Measurements from ENCODE around the gene CDCA7.
A peak's percentile ranks its signal among the peaks of the same experiment; 100 is the strongest.

CDCA7 gene

DNA sequence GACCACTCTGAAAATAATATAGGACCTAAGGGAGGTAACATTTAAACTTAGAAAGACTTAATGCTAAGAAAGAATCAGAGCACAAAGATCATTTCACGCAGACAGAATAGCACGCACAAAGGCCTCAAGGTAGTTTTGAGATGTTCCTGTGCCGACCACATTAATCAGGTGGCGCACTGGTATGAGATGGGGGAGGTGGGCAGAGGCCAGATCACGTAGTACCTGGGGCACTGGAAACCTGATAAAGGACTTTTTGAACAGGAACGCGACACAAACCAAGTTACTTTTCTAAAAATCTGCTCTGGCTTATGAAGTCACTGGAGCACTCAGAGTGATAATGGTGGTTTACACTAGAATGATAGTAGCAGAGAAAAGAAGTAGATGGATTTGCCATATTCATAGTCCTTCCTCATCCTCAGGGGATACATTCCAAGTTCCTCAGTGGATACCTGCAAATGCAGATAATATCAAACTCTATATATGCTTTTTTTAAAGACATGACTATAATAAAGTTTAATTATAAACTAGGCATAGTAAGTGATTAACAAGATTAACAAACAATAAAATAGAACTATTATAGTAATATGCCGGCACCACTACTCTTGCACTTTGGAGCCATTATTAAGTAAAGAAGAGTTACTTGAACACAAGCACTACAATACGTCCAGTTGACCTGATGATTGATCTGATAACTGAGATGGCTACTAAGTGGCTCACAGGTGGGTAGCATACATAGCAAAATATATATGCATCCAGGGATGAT is 42.6 kb upstream of the CDCA7 start:
- H2BK15ac ChIP-seq (ENCODE audit: low read depth, poor library complexity, severe bottlenecking), result no peak overlapping the region
- WGBS, result 88% methylated on average over 9 of the region's 9 CpGs
- no peak overlapping the region for H2BK12ac ChIP-seq (ENCODE audit: low read length in 2 of 2)
- no peaks in the 10 kb centered on the region for H3K27me3 ChIP-seq (ENCODE audit: control insufficient read depth in 1 of 2, insufficient read depth in 1 of 2, low read length in 2 of 2)
- H3K27ac ChIP-seq (ENCODE audit: low read length, poor library complexity, severe bottlenecking), result no peak overlapping the region
- no peak overlapping the region for H4K8ac ChIP-seq (ENCODE audit: low read length)
- H2AFZ ChIP-seq (ENCODE audit: low read depth, low read length), result no peak overlapping the region
- H3K18ac ChIP-seq (ENCODE audit: low read depth in 1 of 2, low read length in 2 of 2), result no peak overlapping the region
- no peak overlapping the region for H3K4me2 ChIP-seq (ENCODE audit: low read length, poor library complexity, severe bottlenecking)
- no peak overlapping the region for H3K4me3 ChIP-seq (ENCODE audit: insufficient read depth in 1 of 2, low read depth in 1 of 2, low read length in 2 of 2)
- no peak for DNase-seq
- H2BK120ac ChIP-seq (ENCODE audit: low read depth, low read length), result no peak overlapping the region
- H2AK5ac ChIP-seq (ENCODE audit: low read length, severe bottlenecking), result no peak overlapping the region
- no peaks in the 10 kb centered on the region for H3K36me3 ChIP-seq (ENCODE audit: control insufficient read depth in 1 of 2, insufficient read depth in 2 of 2, low read depth in 1 of 2, low read length in 2 of 2)
- H3K79me1 ChIP-seq (replicated peaks; ENCODE audit: low read length, poor library complexity, severe bottlenecking), result no peaks in the 10 kb centered on the region
- no peak overlapping the region for H3K9ac ChIP-seq (ENCODE audit: low read length)
- no peak overlapping the region for H2BK5ac ChIP-seq (ENCODE audit: low read depth, low read length, poor library complexity, severe bottlenecking)
- H3K9me3 ChIP-seq (ENCODE audit: control insufficient read depth, low read length), result no peaks in the 10 kb centered on the region
- H3K4ac ChIP-seq (ENCODE audit: low read depth in 1 of 2, low read length in 2 of 2), result no peak overlapping the region
- H3K23ac ChIP-seq (ENCODE audit: low read length in 2 of 2), result no peak overlapping the region
- H4K91ac ChIP-seq (ENCODE audit: low read length), result no peak overlapping the region
- no peaks in the 10 kb centered on the region for H3K4me1 ChIP-seq (ENCODE audit: control insufficient read depth, insufficient read depth, low read depth, low read length)
- H3K14ac ChIP-seq (ENCODE audit: low read length in 2 of 2), result no peak overlapping the region

DNA sequence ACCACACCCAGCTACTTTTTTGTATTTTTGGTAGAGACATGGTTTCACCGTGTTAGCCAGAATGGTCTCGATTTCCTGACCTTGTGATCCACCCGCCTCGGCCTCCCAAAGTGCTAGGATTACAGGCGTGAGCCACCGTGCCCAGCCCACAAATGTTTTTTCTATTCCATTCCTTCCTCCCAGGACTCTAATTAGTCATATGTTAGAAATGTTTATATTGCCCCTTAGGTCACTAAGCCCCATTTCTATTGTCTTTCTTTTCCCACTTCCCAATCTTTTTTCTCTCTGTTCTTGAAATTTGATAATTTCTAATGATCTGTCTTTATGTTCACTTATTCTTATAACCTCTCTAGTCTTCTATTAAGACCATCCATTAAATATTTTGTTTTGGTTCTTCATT is 31.3 kb upstream of the CDCA7 start:
- Histone ChIP-seq H2BK15ac (ENCODE audit: low read depth, poor library complexity, severe bottlenecking) (no peak overlapping the region), H3K79me1 (replicated peaks; ENCODE audit: low read length, poor library complexity, severe bottlenecking) (no peaks in the 10 kb centered on the region), H3K36me3 (ENCODE audit: control insufficient read depth in 1 of 2, insufficient read depth in 2 of 2, low read depth in 1 of 2, low read length in 2 of 2) (no peaks in the 10 kb centered on the region), H3K27ac (ENCODE audit: low read length, poor library complexity, severe bottlenecking) (no peak overlapping the region), H2AK5ac (ENCODE audit: low read length, severe bottlenecking) (no peak overlapping the region), H3K18ac (ENCODE audit: low read depth in 1 of 2, low read length in 2 of 2) (no peak overlapping the region), H3K14ac (ENCODE audit: low read length in 2 of 2) (no peak overlapping the region), H2BK5ac (ENCODE audit: low read depth, low read length, poor library complexity, severe bottlenecking) (no peak overlapping the region), H3K23ac (ENCODE audit: low read length in 2 of 2) (no peak overlapping the region), H3K9ac (ENCODE audit: low read length) (no peak overlapping the region), H3K4me1 (ENCODE audit: control insufficient read depth, insufficient read depth, low read depth, low read length) (no peaks in the 10 kb centered on the region), H3K27me3 (ENCODE audit: control insufficient read depth in 1 of 2, insufficient read depth in 1 of 2, low read length in 2 of 2) (no peaks in the 10 kb centered on the region), H4K91ac (ENCODE audit: low read length) (no peak overlapping the region), H3K4ac (ENCODE audit: low read depth in 1 of 2, low read length in 2 of 2) (no peak overlapping the region), H3K9me3 (ENCODE audit: control insufficient read depth, low read length) (peaks cover 8% of the 10 kb centered on the region), H2BK12ac (ENCODE audit: low read length in 2 of 2) (no peak overlapping the region), H4K8ac (ENCODE audit: low read length) (no peak overlapping the region), H2AFZ (ENCODE audit: low read depth, low read length) (no peak overlapping the region), H2BK120ac (ENCODE audit: low read depth, low read length) (no peak overlapping the region), H3K4me2 (ENCODE audit: low read length, poor library complexity, severe bottlenecking) (no peak overlapping the region), H3K4me3 (ENCODE audit: insufficient read depth in 1 of 2, low read depth in 1 of 2, low read length in 2 of 2) (no peak overlapping the region)
- WGBS, result 64% methylated on average over 4 of the region's 6 CpGs
- no peak for DNase-seq

DNA sequence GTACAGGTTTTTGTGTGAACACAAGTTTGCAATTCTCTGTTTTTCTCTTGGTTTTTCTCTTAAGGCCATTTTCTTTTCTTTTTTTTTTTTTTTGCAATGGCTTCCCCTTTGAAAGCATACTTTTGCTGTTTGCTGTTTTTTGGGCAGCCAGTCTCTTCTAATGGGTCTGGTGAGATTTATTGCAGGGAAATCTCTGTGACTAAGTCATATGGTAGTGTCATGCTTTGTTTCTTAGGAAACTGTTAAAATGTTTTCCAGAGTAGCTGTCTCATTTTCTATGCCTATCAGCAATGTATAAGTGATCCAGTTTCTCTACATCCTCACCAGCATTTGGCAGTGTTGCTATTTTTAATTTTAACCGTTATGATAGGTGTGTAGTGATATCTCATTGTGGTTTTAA is 27.9 kb upstream of the CDCA7 start:
- Histone ChIP-seq H3K4me2 (ENCODE audit: low read length, poor library complexity, severe bottlenecking) (no peak overlapping the region), H2BK5ac (ENCODE audit: low read depth, low read length, poor library complexity, severe bottlenecking) (no peak overlapping the region)

DNA sequence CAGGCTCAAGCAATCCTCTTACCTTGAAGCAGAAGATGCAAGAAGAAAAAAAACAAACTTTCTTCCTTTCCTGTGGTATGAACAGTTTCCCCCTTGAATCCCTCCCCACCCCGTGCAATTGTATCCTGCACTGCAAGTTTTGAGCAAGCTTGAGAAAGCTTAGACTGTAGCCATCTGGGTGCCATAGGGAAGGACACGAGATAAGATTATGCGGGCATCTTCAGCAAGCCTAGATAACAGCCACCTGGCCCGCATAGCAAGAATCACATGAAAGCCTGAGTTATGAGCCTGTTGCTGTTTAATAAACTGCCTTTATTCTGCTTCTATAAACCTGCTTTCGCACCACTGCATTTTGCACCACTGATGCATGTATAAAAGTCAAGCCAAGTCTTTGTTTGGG is 27.3 kb upstream of the CDCA7 start:
- Histone ChIP-seq H3K4me1 (ENCODE audit: control insufficient read depth, insufficient read depth, low read depth, low read length) (no peaks in the 10 kb centered on the region), H3K36me3 (ENCODE audit: control insufficient read depth in 1 of 2, insufficient read depth in 2 of 2, low read depth in 1 of 2, low read length in 2 of 2) (no peaks in the 10 kb centered on the region), H2BK120ac (ENCODE audit: low read depth, low read length) (no peak overlapping the region), H3K4ac (ENCODE audit: low read depth in 1 of 2, low read length in 2 of 2) (no peak overlapping the region), H3K18ac (ENCODE audit: low read depth in 1 of 2, low read length in 2 of 2) (no peak overlapping the region), H2AK5ac (ENCODE audit: low read length, severe bottlenecking) (no peak overlapping the region), H3K4me2 (ENCODE audit: low read length, poor library complexity, severe bottlenecking) (no peak overlapping the region), H3K9ac (ENCODE audit: low read length) (no peak overlapping the region), H2BK5ac (ENCODE audit: low read depth, low read length, poor library complexity, severe bottlenecking) (no peak overlapping the region), H2BK12ac (ENCODE audit: low read length in 2 of 2) (no peak overlapping the region), H3K23ac (ENCODE audit: low read length in 2 of 2) (no peak overlapping the region), H2BK15ac (ENCODE audit: low read depth, poor library complexity, severe bottlenecking) (no peak overlapping the region), H3K27ac (ENCODE audit: low read length, poor library complexity, severe bottlenecking) (no peak overlapping the region), H3K14ac (ENCODE audit: low read length in 2 of 2) (no peak overlapping the region), H4K91ac (ENCODE audit: low read length) (no peak overlapping the region), H3K79me1 (replicated peaks; ENCODE audit: low read length, poor library complexity, severe bottlenecking) (no peaks in the 10 kb centered on the region), H2AFZ (ENCODE audit: low read depth, low read length) (no peak overlapping the region), H3K27me3 (ENCODE audit: control insufficient read depth in 1 of 2, insufficient read depth in 1 of 2, low read length in 2 of 2) (no peaks in the 10 kb centered on the region), H3K4me3 (ENCODE audit: insufficient read depth in 1 of 2, low read depth in 1 of 2, low read length in 2 of 2) (no peak overlapping the region), H3K9me3 (ENCODE audit: control insufficient read depth, low read length) (peaks cover 27% of the 10 kb centered on the region), H4K8ac (ENCODE audit: low read length) (no peak overlapping the region)
- no peak for DNase-seq
- 87% methylated on average over 5 of the region's 5 CpGs for WGBS

More for the DNA sequence above, 27.9 kb upstream of the CDCA7 start:
- no CpG with 5 or more reads among the region's 1 CpG for WGBS
- H4K91ac ChIP-seq (ENCODE audit: low read length), result no peak overlapping the region
- H3K9ac ChIP-seq (ENCODE audit: low read length), result peak overlapping the region; percentile 1
- no peaks in the 10 kb centered on the region for H3K79me1 ChIP-seq (replicated peaks; ENCODE audit: low read length, poor library complexity, severe bottlenecking)
- H3K27ac ChIP-seq (ENCODE audit: low read length, poor library complexity, severe bottlenecking), result no peak overlapping the region
- no peak overlapping the region for H2BK12ac ChIP-seq (ENCODE audit: low read length in 2 of 2)
- H3K14ac ChIP-seq (ENCODE audit: low read length in 2 of 2), result no peak overlapping the region
- H3K4me1 ChIP-seq (ENCODE audit: control insufficient read depth, insufficient read depth, low read depth, low read length), result no peaks in the 10 kb centered on the region
- peak; percentile 57 for DNase-seq
- no peak overlapping the region for H2BK120ac ChIP-seq (ENCODE audit: low read depth, low read length)
- H3K4me3 ChIP-seq (ENCODE audit: insufficient read depth in 1 of 2, low read depth in 1 of 2, low read length in 2 of 2), result no peak overlapping the region
- no peak overlapping the region for H3K23ac ChIP-seq (ENCODE audit: low read length in 2 of 2)
- no peak overlapping the region for H3K18ac ChIP-seq (ENCODE audit: low read depth in 1 of 2, low read length in 2 of 2)
- H3K27me3 ChIP-seq (ENCODE audit: control insufficient read depth in 1 of 2, insufficient read depth in 1 of 2, low read length in 2 of 2), result no peaks in the 10 kb centered on the region
- no peak overlapping the region for H3K4ac ChIP-seq (ENCODE audit: low read depth in 1 of 2, low read length in 2 of 2)
- H3K36me3 ChIP-seq (ENCODE audit: control insufficient read depth in 1 of 2, insufficient read depth in 2 of 2, low read depth in 1 of 2, low read length in 2 of 2), result no peaks in the 10 kb centered on the region
- H2BK15ac ChIP-seq (ENCODE audit: low read depth, poor library complexity, severe bottlenecking), result no peak overlapping the region
- H2AFZ ChIP-seq (ENCODE audit: low read depth, low read length), result no peak overlapping the region
- H4K8ac ChIP-seq (ENCODE audit: low read length), result no peak overlapping the region
- H3K9me3 ChIP-seq (ENCODE audit: control insufficient read depth, low read length), result peaks cover 25% of the 10 kb centered on the region
- no peak overlapping the region for H2AK5ac ChIP-seq (ENCODE audit: low read length, severe bottlenecking)

Data from mesenchymal stem cell (in vitro differentiated cells and primary cell).